ENCODE results near the gene SYVN1.

The SYVN1 gene

GRCh38 chr11:65141896-65142494 is 7.7 kb upstream of the SYVN1 start:
- Mint-ChIP-seq H3K27me3 (peaks cover 3% of the 10 kb centered on the region), H3K36me3 (ENCODE audit: low read depth) (no peaks in the 10 kb centered on the region), H3K4me1 (ENCODE audit: low read depth) (no peaks in the 10 kb centered on the region), H3K4me3 (no peak overlapping the region), H3K9me3 (no peaks in the 10 kb centered on the region), H3K27ac (no peak overlapping the region)
- intact Hi-C loops (cut with micrococcal nuclease) = no loop called here

- peaks cover 37% of the 10 kb centered on the region for H3K36me3 Mint-ChIP-seq (ENCODE audit: low read depth)
- no peaks in the 10 kb centered on the region for H3K9me3 Mint-ChIP-seq
- peaks cover 32% of the 10 kb centered on the region for H3K4me1 Mint-ChIP-seq (ENCODE audit: low read depth)
- no peak overlapping the region for H3K27ac Mint-ChIP-seq
- intact Hi-C loops (cut with micrococcal nuclease) = no loop called here
- H3K27me3 Mint-ChIP-seq = peaks cover 3% of the 10 kb centered on the region
- no peak overlapping the region for H3K4me3 Mint-ChIP-seq
Measured at GRCh38 chr11:65136515-65137096, 2.3 kb upstream of the SYVN1 start.

- Mint-ChIP-seq H3K36me3 (ENCODE audit: low read depth) (peaks cover 46% of the 10 kb centered on the region), H3K4me1 (ENCODE audit: low read depth) (peaks cover 32% of the 10 kb centered on the region), H3K4me3 (peak overlapping the region; percentile 89), H3K9me3 (no peaks in the 10 kb centered on the region), H3K27me3 (no peaks in the 10 kb centered on the region), H3K27ac (peak overlapping the region; percentile 99)
- intact Hi-C loops (cut with micrococcal nuclease) = loop anchor here (2.0 kb wide), 1 partner anchor 15 kb away; no protein-coding TSS in a partner anchor
Measured at GRCh38 chr11:65135633-65136145, 1.4 kb upstream of the SYVN1 start.

GRCh38 chr11:65134952-65135632 is 773 bp upstream of the SYVN1 start:
- Mint-ChIP-seq H3K9me3 (no peaks in the 10 kb centered on the region), H3K27ac (peak overlapping the region; percentile 99), H3K4me3 (peak overlapping the region; percentile 89), H3K27me3 (no peaks in the 10 kb centered on the region), H3K4me1 (ENCODE audit: low read depth) (peaks cover 32% of the 10 kb centered on the region), H3K36me3 (ENCODE audit: low read depth) (peaks cover 52% of the 10 kb centered on the region)
- intact Hi-C loops (cut with micrococcal nuclease) = loop anchor here (1.0 to 2.0 kb wide), 2 partner anchors 16 to 46 kb away; partner anchors contain the start of gene CAPN1

- H3K4me3 Mint-ChIP-seq = peak overlapping the region; percentile 89
- peaks cover 32% of the 10 kb centered on the region for H3K4me1 Mint-ChIP-seq (ENCODE audit: low read depth)
- H3K27me3 Mint-ChIP-seq = no peaks in the 10 kb centered on the region
- intact Hi-C loops (cut with micrococcal nuclease) = loop anchor here (1.0 to 2.0 kb wide), 2 partner anchors 17 to 48 kb away; partner anchors contain the start of gene CAPN1
- no peaks in the 10 kb centered on the region for H3K9me3 Mint-ChIP-seq
- H3K36me3 Mint-ChIP-seq (ENCODE audit: low read depth) = peaks cover 66% of the 10 kb centered on the region
- H3K27ac Mint-ChIP-seq = peak overlapping the region; percentile 99
Measured at GRCh38 chr11:65133724-65134123, 595 bp downstream of the SYVN1 start.

GRCh38 chr11:65132988-65133700 is 1.2 kb downstream of the SYVN1 start:
- peak overlapping the region; percentile 89 for H3K4me3 Mint-ChIP-seq
- peaks cover 32% of the 10 kb centered on the region for H3K4me1 Mint-ChIP-seq (ENCODE audit: low read depth)
- peaks cover 72% of the 10 kb centered on the region for H3K36me3 Mint-ChIP-seq (ENCODE audit: low read depth)
- H3K27ac Mint-ChIP-seq = peak overlapping the region; percentile 99
- intact Hi-C loops (cut with micrococcal nuclease) = no loop called here
- no peaks in the 10 kb centered on the region for H3K27me3 Mint-ChIP-seq
- H3K9me3 Mint-ChIP-seq = no peaks in the 10 kb centered on the region

GRCh38 chr11:65132238-65132987 is 1.9 kb downstream of the SYVN1 start:
- H3K4me1 Mint-ChIP-seq (ENCODE audit: low read depth) = peaks cover 32% of the 10 kb centered on the region

GRCh38 chr11:65131895-65132237 is 2.5 kb downstream of the SYVN1 start:
- Mint-ChIP-seq H3K4me1 (ENCODE audit: low read depth) (peaks cover 32% of the 10 kb centered on the region), H3K36me3 (ENCODE audit: low read depth) (peaks cover 84% of the 10 kb centered on the region), H3K4me3 (no peak overlapping the region)

More at GRCh38 chr11:65132238-65132987, 1.9 kb downstream of the SYVN1 start:
- Mint-ChIP-seq H3K4me3 (peak overlapping the region; percentile 89), H3K27ac (peak overlapping the region; percentile 99), H3K9me3 (no peaks in the 10 kb centered on the region), H3K36me3 (ENCODE audit: low read depth) (peaks cover 79% of the 10 kb centered on the region), H3K27me3 (no peaks in the 10 kb centered on the region)
- intact Hi-C loops (cut with micrococcal nuclease) = no loop called here

GRCh38 chr11:65131417-65131776 is 2.9 kb downstream of the SYVN1 start:
- peaks cover 29% of the 10 kb centered on the region for H3K4me1 Mint-ChIP-seq (ENCODE audit: low read depth)
- H3K27ac Mint-ChIP-seq = no peak overlapping the region
- no peaks in the 10 kb centered on the region for H3K9me3 Mint-ChIP-seq
- peaks cover 89% of the 10 kb centered on the region for H3K36me3 Mint-ChIP-seq (ENCODE audit: low read depth)
- H3K4me3 Mint-ChIP-seq = no peak overlapping the region
- no peaks in the 10 kb centered on the region for H3K27me3 Mint-ChIP-seq
- intact Hi-C loops (cut with micrococcal nuclease) = no loop called here

More at GRCh38 chr11:65131895-65132237, 2.5 kb downstream of the SYVN1 start:
- H3K9me3 Mint-ChIP-seq = no peaks in the 10 kb centered on the region
- H3K27me3 Mint-ChIP-seq = no peaks in the 10 kb centered on the region
- intact Hi-C loops (cut with micrococcal nuclease) = no loop called here
- no peak overlapping the region for H3K27ac Mint-ChIP-seq

GRCh38 chr11:65130631-65131416 is 3.5 kb downstream of the SYVN1 start:
- no peak overlapping the region for H3K27ac Mint-ChIP-seq
- intact Hi-C loops (cut with micrococcal nuclease) = no loop called here

GRCh38 chr11:65129649-65130441 is 4.5 kb downstream of the SYVN1 start:
- H3K27ac Mint-ChIP-seq = no peak overlapping the region
- peaks cover 100% of the 10 kb centered on the region for H3K36me3 Mint-ChIP-seq (ENCODE audit: low read depth)
- no peaks in the 10 kb centered on the region for H3K9me3 Mint-ChIP-seq
- no peak overlapping the region for H3K4me3 Mint-ChIP-seq
- intact Hi-C loops (cut with micrococcal nuclease) = no loop called here
- H3K27me3 Mint-ChIP-seq = no peaks in the 10 kb centered on the region
- H3K4me1 Mint-ChIP-seq (ENCODE audit: low read depth) = peaks cover 21% of the 10 kb centered on the region

More at GRCh38 chr11:65130631-65131416, 3.5 kb downstream of the SYVN1 start:
- Mint-ChIP-seq H3K4me1 (ENCODE audit: low read depth) (peaks cover 23% of the 10 kb centered on the region), H3K27me3 (no peaks in the 10 kb centered on the region), H3K9me3 (no peaks in the 10 kb centered on the region), H3K36me3 (ENCODE audit: low read depth) (peaks cover 95% of the 10 kb centered on the region), H3K4me3 (no peak overlapping the region)
